Adipocyte (in vitro differentiated cells): Measurements from ENCODE around the gene CDT1.
"Not testable (repeated sequence)": the region's sequence is repeated elsewhere in the genome, so short reads cannot be mapped to it uniquely, and the experiment has no call there.

ENCODE experiments used
- DNase-seq: peaks from one replicate; pipeline ENCODE4 v3.0.0-alpha.2; 2015; ENCODE audit warnings: low read depth
- H3K27me3 ChIP-seq: replicated peaks from 2 replicates; pipeline ENCODE4 v1.7.0; 2013; ENCODE audit warnings: mild to moderate bottlenecking, low read length, moderate library complexity; ENCODE audit not compliant: control insufficient read depth, insufficient read depth
- H3K36me3 ChIP-seq: 2 replicates; pipeline ENCODE4 v1.7.0; 2013; ENCODE audit warnings: low read length, mild to moderate bottlenecking, moderate library complexity; ENCODE audit not compliant: control insufficient read depth, insufficient read depth, severe bottlenecking
- H3K4me1 ChIP-seq: 2 replicates; pipeline ENCODE4 v1.7.0; 2013; ENCODE audit warnings: mild to moderate bottlenecking, low read length, moderate library complexity; ENCODE audit not compliant: control insufficient read depth, insufficient read depth
- H3K4me3 ChIP-seq: 2 replicates; pipeline ENCODE4 v1.7.0; 2013; ENCODE audit warnings: mild to moderate bottlenecking, low read length, moderate library complexity
- H3K9ac ChIP-seq: 2 replicates; pipeline ENCODE4 v1.7.0; 2013; ENCODE audit warnings: mild to moderate bottlenecking, low read length, moderate library complexity
- H3K9me3 ChIP-seq: 2 replicates; pipeline ENCODE4 v1.7.0; 2013; ENCODE audit warnings: mild to moderate bottlenecking, low read length, moderate library complexity; ENCODE audit not compliant: control insufficient read depth

CDT1 gene

DNA sequence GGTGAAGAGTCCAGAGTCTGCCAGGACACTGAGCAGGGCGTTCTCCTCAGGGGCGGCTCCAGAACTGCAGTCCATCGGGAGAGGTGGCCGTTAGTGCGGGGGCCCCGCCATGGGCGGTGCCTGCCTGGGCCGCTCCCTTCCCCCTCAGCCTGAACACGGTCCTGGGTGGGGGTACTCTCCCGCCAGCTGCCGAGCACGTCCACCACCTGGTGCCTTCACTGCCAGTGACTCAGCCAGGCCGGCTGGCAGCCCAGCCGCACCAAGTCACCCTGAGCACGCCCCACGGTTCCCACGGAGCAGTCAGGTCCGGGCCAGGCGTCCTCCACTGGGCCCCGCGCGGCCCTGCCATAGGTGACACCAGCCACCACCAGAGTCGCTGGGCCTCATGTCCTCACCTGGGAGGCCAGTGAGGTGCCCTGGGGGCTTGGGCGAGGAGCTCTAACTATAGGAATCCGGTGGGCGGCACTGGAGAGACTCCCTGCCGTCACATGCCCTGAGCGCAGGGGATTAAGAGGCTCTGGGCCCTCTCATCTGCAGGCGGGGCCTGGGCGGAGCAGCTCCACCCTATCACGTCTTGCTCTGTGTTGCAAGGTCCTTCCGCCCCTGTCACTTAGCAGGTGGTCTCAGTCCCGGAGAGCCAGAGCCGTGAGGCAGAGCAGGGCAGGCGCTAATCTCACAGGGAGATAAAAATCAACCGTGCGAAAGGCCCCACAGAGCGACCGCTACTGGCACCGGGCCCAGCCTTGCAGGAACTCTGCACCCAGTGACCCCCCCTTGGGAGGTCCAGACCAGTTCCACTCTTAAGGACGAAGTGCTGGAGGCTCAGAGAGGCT lies 32.9 kb upstream of the CDT1 start:
- Histone ChIP-seq H3K4me3 (no peak overlapping the region), H3K36me3 (peaks cover 5% of the 10 kb centered on the region), H3K9ac (peak overlapping the region; percentile 46), H3K27me3 (no peaks in the 10 kb centered on the region), H3K4me1 (peaks cover 73% of the 10 kb centered on the region), H3K9me3 (no peaks in the 10 kb centered on the region)
- DNase-seq: peak; percentile 62

DNA sequence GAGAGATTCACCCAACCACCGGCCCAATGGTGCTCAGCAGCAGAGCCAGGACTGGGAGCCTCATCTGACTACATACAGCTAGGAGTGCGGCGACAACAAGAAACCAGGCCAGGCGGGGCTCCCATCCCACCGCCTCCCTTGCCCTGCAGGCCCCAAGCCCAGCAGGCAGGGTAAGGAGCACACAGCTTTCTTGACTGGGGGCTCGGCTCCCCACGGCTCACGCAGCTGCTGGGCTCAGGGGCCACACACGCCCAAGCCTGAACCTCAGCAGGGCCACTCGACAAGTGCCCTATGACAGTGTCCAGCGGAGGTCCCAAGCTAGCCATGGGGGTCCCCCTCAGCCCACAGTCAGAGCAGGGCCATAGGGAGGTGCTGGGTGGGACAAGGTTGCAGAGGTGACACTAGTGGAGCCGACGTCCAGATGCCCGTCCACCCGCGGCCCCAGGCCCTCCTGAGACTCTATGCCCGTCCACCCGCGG lies 32.3 kb upstream of the CDT1 start:
- H3K9ac ChIP-seq: peak overlapping the region; percentile 46
- no peaks in the 10 kb centered on the region for H3K36me3 ChIP-seq
- H3K9me3 ChIP-seq: no peaks in the 10 kb centered on the region
- peaks cover 79% of the 10 kb centered on the region for H3K4me1 ChIP-seq
- no peak overlapping the region for H3K4me3 ChIP-seq
- DNase-seq: no peak
- H3K27me3 ChIP-seq: no peaks in the 10 kb centered on the region

DNA sequence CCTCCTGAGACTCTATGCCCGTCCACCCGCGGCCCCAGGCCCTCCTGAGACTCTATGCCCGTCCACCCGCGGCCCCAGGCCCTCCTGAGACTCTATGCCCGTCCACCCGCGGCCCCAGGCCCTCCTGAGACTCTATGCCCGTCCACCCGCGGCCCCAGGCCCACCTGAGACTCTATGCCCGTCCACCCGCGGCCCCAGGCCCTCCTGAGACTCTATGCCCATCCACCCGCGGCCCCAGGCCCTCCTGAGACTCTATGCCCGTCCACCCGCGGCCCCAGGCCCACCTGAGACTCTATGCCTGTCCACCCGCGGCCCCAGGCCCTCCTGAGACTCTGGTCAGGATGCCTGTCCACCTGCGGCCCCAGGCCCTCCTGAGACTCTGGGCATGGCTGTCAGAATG lies 31.8 kb upstream of the CDT1 start:
- H3K9me3 ChIP-seq, H3K4me3 ChIP-seq, H3K36me3 ChIP-seq, H3K27me3 ChIP-seq, DNase-seq: not testable (repeated sequence)
- Histone ChIP-seq H3K4me1 (peaks cover 84% of the 10 kb centered on the region), H3K9ac (peak overlapping the region; percentile 83)

DNA sequence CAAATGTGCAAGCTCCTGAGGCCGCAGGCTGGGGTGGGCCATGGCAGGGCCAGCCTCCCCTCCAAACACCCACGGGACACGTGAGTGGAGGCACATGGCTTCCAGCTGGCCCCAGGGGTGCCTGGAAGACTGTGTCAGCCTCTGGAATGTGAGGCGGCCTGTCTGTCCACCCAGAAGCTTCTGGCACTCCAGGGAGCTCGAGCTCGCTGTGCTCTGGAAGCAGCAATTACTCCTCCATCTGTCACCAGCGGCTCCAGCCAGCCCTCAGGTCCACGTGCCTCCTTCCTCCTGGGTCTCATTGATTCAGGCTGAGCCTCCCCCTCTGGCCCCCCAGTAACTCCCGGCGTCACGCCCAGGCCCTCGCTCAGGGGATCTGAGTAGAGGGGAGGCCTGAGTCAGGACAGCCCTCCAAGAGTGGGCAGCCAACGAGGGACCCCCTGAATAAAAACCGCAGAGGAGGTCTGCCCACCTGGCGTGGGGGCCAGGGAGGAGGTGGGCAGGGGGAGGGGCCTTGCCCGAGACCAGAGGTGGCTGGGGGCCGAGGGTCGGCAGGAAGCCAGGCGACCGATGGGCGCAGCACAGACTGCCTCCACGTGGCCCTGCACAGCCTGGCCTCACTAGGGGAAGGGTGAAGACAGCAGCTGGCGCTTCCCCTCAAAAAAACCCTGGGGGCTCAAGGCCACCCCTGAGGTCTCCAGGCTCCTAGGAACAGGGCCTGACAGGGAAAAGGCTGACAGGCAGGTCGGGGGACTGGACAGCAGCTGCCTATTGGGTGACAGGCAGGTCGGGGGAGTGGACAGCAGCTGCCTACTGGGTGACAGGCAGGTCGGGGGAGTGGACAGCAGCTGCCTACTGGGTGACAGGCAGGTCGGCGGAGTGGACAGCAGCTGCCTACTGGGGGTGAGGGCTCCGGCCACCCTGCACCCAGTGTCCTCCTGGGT lies 30.4 kb upstream of the CDT1 start:
- peak; percentile 93 for DNase-seq

DNA sequence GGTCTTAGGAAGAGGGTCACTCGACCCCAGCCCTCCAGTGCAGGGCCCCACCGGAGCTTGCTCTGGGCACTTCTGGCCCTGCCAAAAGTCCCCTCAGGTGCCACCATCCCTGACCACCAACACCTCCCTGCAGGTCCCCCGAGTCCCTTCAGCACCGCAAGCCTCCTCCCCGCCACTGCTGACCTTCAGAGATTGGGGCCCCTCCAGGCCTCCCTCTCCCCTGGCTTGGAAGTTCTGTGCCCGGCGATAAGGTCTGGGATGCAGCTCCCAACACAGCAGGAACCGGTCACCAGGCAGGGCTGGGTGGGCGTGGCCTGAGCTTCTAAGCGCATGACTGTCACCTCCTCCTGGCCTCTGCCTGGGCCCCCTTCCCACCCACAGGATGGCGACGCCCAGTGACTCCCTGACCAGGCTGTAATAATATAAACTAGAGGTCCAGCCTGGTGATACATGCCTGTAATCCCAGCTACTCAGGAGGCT lies 29.7 kb upstream of the CDT1 start:
- no peaks in the 10 kb centered on the region for H3K9me3 ChIP-seq
- peaks cover 78% of the 10 kb centered on the region for H3K4me1 ChIP-seq
- H3K9ac ChIP-seq: peak overlapping the region; percentile 83
- peak overlapping the region; percentile 69 for H3K4me3 ChIP-seq
- H3K36me3 ChIP-seq: no peaks in the 10 kb centered on the region
- H3K27me3 ChIP-seq: no peaks in the 10 kb centered on the region
- peak; percentile 75 for DNase-seq

More for the DNA sequence above, 30.4 kb upstream of the CDT1 start:
- Histone ChIP-seq H3K4me3 (peak overlapping the region; percentile 69), H3K9me3 (no peaks in the 10 kb centered on the region), H3K9ac (peak overlapping the region; percentile 83), H3K4me1 (peaks cover 84% of the 10 kb centered on the region), H3K36me3 (no peaks in the 10 kb centered on the region), H3K27me3 (no peaks in the 10 kb centered on the region)

DNA sequence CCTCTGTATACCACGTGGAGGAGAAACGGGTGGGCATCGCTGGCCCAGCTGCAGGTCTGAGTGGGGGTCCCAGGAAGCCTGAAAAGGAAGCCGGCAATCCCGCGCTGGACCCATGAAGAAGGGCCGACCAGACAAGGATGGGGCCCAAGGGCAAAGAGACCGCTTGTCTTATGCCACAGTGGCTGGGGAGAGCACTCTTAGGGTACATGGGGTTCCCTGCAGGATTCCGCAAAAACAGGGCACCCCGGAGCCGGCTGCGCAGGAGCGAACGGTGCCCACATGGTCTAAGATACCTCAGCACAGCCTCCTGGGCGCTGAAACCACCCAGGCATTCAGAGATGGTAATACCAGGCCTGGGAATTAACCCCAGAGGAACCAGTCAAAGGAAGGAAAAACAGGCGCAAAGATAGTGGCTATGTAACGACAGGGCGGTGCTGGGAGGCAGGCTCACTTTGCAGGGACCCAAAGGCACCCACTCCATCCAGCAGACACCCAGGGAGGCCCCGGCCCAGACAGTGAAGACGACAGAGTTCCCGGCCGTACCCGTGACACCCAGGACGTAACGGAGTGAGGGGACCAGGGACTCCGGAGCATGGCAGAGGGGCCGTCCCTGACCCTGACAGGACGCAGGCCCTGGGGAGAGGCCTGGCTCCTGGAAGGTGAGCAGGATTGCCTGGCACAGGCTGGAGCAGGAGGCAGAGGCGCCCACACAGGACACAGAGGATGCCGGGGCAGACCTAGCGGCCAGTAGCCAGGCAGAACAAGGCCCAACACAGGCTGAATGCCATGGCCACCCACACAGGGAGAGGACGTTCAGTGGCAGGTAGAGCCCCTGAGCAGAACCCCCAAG lies 28.8 kb upstream of the CDT1 start:
- H3K9me3 ChIP-seq: no peaks in the 10 kb centered on the region
- H3K9ac ChIP-seq: peak overlapping the region; percentile 83
- no peak for DNase-seq
- no peak overlapping the region for H3K4me3 ChIP-seq
- H3K4me1 ChIP-seq: peaks cover 81% of the 10 kb centered on the region
- H3K36me3 ChIP-seq: no peaks in the 10 kb centered on the region
- H3K27me3 ChIP-seq: no peaks in the 10 kb centered on the region

DNA sequence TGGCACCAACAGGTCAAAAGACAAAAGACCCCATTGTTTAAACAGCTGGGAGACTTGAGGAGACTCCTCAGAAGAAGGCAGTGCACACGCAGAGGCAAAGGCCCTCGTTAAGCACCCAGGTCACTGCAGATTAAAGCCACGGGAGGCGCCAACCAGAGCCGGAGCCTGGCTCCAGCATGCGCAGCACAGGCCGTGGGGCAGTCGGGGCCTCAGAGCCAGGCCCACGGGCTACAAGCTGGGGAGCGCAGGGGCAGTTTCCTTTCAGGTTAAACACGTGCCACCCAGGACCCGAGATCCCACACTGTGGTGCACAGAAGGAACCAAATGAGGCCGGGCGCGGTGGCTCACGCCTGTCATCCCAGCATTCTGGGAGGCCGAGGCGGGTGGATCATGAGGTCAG lies 27.8 kb upstream of the CDT1 start:
- H3K4me3 ChIP-seq: no peak overlapping the region
- no peaks in the 10 kb centered on the region for H3K9me3 ChIP-seq
- no peak for DNase-seq
- peak overlapping the region; percentile 25 for H3K9ac ChIP-seq
- no peaks in the 10 kb centered on the region for H3K27me3 ChIP-seq
- H3K36me3 ChIP-seq: no peaks in the 10 kb centered on the region
- H3K4me1 ChIP-seq: peaks cover 84% of the 10 kb centered on the region

DNA sequence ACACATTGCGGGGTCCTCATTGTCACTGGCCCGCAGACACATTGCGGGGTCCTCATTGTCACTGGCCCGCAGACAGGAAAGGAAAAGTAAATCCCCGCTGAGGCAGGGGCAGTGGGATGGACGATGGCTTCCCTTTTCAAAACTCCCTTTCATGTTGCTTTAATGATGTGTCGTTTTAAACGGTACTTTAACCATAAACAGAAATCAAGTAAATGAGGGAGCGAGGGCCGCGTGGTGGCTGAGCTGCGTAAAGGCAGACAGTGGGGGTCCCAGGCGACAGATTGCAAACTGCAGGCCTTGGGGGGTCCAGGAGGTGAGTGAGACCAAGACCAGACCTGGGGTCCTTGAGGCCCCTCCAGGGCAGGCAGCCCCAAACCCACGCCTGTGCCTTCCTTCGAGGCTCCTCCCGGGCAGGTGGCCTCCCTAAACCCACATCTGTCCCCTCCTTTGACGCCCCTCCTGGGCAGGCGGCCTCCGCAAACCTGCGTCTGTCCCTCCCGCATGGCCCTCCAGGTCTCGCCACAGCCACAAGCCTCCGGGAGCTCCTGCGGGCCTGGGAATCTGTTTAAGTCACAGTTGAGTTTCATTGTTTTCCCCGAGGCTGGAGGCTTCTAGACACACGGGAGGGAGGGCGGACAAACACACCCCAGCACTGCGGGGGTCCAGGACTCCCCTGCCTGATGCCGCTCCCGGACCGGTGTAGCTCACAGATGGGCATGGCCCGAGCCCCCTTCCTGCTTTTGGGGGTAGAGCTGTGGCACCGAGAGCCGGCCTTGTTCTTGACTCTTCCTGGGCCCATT lies 25.9 kb upstream of the CDT1 start:
- peaks cover 88% of the 10 kb centered on the region for H3K4me1 ChIP-seq
- H3K27me3 ChIP-seq: no peaks in the 10 kb centered on the region
- no peak overlapping the region for H3K4me3 ChIP-seq
- H3K9me3 ChIP-seq: no peaks in the 10 kb centered on the region
- peak overlapping the region; percentile 64 for H3K9ac ChIP-seq
- no peak for DNase-seq
- H3K36me3 ChIP-seq: no peaks in the 10 kb centered on the region

DNA sequence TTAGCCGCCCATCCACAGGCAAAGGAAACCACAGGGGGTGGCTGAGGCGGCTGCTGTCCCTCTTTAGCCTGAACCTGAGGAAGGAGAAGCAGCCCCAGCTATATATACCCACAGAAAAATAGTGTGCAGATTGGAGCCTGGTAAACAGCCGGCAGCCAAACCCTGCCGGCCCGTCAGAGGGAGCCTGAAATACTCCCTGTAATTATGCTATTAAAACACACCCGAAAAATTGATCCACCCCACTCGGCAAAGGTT lies 25.4 kb upstream of the CDT1 start:
- H3K4me1 ChIP-seq: peaks cover 88% of the 10 kb centered on the region
- DNase-seq: no peak

DNA sequence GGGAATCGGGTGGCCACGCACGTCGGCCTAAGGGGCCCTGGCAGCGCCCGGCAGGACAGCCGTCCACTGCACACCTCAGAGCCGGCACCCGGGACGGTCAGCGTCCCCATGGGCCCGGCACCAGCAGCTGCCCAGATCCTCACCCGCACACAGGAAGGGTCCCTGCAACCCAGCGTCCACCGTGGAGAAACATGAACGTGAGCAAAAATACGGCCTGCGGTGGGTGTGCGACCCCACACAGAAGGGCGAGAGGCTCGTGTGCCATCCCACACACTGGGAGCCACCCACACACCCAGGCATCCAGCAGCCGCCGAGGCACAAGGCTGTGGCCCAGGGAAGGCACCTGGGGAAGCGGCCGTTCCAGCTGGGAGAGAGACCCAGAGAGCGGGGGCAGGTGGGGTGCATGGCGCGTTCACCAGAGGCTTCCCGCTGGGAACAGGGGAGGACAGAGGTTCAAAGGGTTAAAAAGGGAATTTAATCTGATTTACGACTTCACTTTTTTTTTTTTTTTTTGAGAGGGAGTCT lies 25.0 kb upstream of the CDT1 start:
- Histone ChIP-seq H3K27me3 (no peaks in the 10 kb centered on the region), H3K4me1 (peaks cover 86% of the 10 kb centered on the region), H3K9ac (no peak overlapping the region), H3K4me3 (no peak overlapping the region), H3K36me3 (no peaks in the 10 kb centered on the region), H3K9me3 (no peaks in the 10 kb centered on the region)
- DNase-seq: no peak

More for the DNA sequence above, 25.4 kb upstream of the CDT1 start:
- Histone ChIP-seq H3K9me3 (no peaks in the 10 kb centered on the region), H3K27me3 (no peaks in the 10 kb centered on the region), H3K9ac (no peak overlapping the region), H3K36me3 (no peaks in the 10 kb centered on the region), H3K4me3 (no peak overlapping the region)
